Immature natural killer cell (primary cell): Measurements from ENCODE around the gene RAMAC. TPM values are rescaled to one million over a fixed set of nuclear protein-coding genes. Genes with fewer than 3 reads are reported as not detected.

ENCODE experiments used
- DNase-seq, 3 donors: peaks; one replicate each; pipeline ENCODE4 v3.0.0; 2022; ENCODE audit warnings: mixed read lengths in 1 of 3
- H3K27ac Mint-ChIP-seq, 6 donors: one replicate each; pipeline ENCODE4 v1.8.0; 2020; ENCODE audit warnings: mixed read lengths in 6 of 6, mild to moderate bottlenecking in 5 of 6, inconsistent platforms in 4 of 6, moderate library complexity in 3 of 6
- H3K27me3 Mint-ChIP-seq, 3 donors: one replicate each; pipeline ENCODE4 v1.8.0; 2020 to 2021; ENCODE audit warnings: low read depth in 3 of 3, mild to moderate bottlenecking in 3 of 3, mixed read lengths in 3 of 3, moderate library complexity in 3 of 3, inconsistent platforms in 1 of 3
- H3K36me3 Mint-ChIP-seq, 3 donors: one replicate each; pipeline ENCODE4 v1.8.0; 2020; ENCODE audit warnings: mixed read lengths in 3 of 3, inconsistent platforms in 2 of 3, mild to moderate bottlenecking in 2 of 3
- H3K4me1 Mint-ChIP-seq, 2 donors: one replicate each; pipeline ENCODE4 v1.8.0; 2020; ENCODE audit warnings: inconsistent platforms in 2 of 2, mild to moderate bottlenecking in 2 of 2, mixed read lengths in 2 of 2, moderate library complexity in 1 of 2
- H3K4me3 Mint-ChIP-seq, 5 donors: one replicate each; pipeline ENCODE4 v1.8.0; 2020; ENCODE audit warnings: mild to moderate bottlenecking in 5 of 5, mixed read lengths in 5 of 5, inconsistent platforms in 3 of 5, moderate library complexity in 3 of 5
- H3K9me3 Mint-ChIP-seq, 6 donors: one replicate each; pipeline ENCODE4 v1.8.0; 2020; ENCODE audit warnings: mild to moderate bottlenecking in 6 of 6, mixed read lengths in 6 of 6, inconsistent platforms in 4 of 6, moderate library complexity in 3 of 6
- polyA plus RNA-seq, 3 donors: library from polyadenylated mRNA; unstranded; fragments of 300-500 nt; fragmentation: Illumina TruSeq; gene quantifications; one replicate each; pipeline ENCODE4 v1.2.3, GENCODE V29; 2021

RAMAC gene
- polyA plus RNA-seq, 3 donors from 2014 or later: 37.8 to 75.7 (median 52.6) TPM

DNA sequence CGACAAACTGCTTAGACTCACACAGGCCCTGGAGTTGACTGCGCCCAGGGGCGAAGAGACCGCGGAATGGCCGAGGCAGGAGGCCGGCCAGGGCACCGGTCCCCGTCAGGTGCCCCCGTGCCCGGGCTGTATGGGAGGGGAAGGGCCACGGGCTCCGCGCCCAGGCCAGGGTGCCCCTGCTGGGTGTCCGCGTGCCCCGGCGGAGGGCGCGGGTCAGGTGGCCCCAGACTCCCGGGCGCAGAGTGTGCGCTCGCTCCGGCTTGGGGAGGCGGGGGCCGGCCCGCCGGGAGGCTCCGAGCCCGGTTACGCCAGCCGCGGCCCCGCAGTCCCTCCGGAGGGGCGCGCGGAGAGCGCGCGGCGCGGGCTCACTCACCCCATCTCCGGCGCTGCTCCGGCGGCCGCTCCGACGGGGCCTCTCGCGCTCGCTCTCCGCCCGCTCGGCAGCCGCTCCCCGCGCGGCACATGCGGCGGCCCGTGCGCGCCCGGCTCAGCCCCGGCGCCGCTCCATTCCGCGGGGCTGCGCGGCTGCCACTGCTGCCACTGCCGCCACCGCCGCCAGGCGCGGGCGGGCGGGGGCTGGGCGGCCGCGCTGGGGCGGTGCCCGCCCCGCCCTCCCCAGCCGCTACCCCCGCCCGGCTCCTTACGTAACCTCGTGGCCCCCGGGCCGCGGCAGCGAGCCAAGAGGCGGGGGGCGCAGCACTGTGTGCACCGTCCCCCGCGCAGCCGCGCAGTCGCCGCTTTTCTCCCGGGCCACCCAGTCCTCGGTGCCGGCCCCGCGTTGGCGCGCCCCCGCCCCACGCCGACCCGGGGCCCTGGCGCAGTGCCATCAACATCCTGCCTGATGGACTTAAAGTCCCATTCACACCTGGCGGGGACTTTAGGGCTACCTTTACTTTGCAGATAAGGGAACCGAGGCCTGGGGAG, 33.6 kb upstream of the RAMAC start, which contains the start of gene HOMER2:
TSS of gene HOMER2 (minus strand) at position 563 of the 924 bp plus-strand sequence. CDS start at position 378, 185 bp downstream.
- DNase-seq: no peak
- Mint-ChIP-seq H3K4me1 (peaks cover 6 to 7% of the 10 kb centered on the region in 2 donors), H3K36me3 (peaks cover 0 to 4% (median 0%) of the 10 kb centered on the region in 3 donors), H3K27ac (no peak within 1 kb of the TSS), H3K27me3 (peaks cover 5 to 9% (median 6%) of the 10 kb centered on the region in 3 donors), H3K4me3 (peak within 1 kb of the TSS; percentile 46 to 70 (median 69)), H3K9me3 (no peaks in the 10 kb centered on the region)

DNA sequence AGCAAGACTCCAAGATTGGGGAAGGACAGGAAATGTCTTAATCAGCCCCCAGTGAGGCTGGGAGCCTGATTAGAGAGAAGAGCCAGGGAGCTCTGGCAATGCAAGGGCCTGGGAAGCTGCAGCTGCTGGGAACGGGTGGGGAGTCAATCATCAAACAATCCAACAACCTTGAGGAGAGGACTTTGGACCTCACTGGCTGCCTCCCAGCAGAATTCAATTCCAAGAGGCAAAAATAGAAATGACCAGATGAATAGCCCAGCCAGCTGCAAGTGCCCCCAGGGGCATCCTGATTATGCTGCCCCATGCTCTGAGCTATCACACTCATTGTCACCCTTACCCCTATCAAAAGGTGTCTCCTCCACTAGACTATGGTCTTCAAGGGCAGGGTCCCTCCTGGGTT, 27.4 kb upstream of the RAMAC start:
- no peak for DNase-seq
- Mint-ChIP-seq H3K4me3 (no peak overlapping the region), H3K36me3 (peaks cover 0 to 9% (median 3%) of the 10 kb centered on the region in 3 donors), H3K9me3 (no peaks in the 10 kb centered on the region), H3K27ac (no peak overlapping the region), H3K27me3 (peaks cover 0 to 2% (median 1%) of the 10 kb centered on the region in 3 donors), H3K4me1 (no peaks in the 10 kb centered on the region)

DNA sequence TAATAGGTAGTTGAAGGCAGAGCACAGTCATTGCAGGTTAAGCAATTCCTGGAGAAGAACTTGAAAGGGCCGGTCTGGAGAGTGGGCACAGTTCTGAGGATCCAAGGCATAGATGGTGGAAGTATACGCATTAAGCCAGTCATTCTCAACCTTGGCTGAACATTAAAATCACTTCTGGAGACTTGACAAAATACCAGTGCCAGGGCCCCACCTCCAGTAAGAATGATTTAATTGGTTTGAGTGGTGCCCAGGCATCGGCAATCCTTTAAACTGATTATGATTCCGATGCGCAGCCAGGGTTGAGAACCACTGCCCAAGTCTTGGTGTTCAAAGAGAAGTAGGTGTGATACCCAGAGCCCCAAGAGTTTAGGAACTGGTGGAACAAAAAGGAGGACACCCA, 26.6 kb upstream of the RAMAC start:
- peaks cover 0 to 1% (median under 1%) of the 10 kb centered on the region in 3 donors for H3K27me3 Mint-ChIP-seq

DNA sequence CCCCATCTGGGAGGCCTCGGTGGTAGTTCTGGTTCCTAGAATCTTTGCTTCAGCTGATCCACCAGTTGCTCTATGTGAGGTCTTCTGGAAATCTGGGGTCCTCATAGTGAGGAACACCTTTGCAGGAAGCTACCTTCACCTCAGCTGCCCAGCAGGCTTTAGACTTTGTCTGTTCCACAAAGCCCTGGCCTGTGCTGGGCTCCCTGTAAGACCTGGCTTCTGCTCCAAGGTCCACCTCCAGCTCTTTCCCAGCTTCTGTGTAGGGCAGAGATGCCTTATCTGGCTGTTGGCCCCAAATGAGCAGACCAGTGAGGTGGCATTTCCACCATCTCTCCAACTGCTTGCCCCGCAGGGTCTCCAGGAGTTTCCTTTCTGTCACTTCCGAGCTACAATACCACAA, 25.2 kb upstream of the RAMAC start:
- no peak overlapping the region for H3K4me3 Mint-ChIP-seq
- DNase-seq: no peak
- H3K9me3 Mint-ChIP-seq: no peaks in the 10 kb centered on the region

More for the DNA sequence above, 26.6 kb upstream of the RAMAC start:
- peaks cover 0 to 9% (median 3%) of the 10 kb centered on the region in 3 donors for H3K36me3 Mint-ChIP-seq
- no peak overlapping the region for H3K27ac Mint-ChIP-seq
- no peaks in the 10 kb centered on the region for H3K4me1 Mint-ChIP-seq
- no peaks in the 10 kb centered on the region for H3K9me3 Mint-ChIP-seq
- DNase-seq: no peak
- H3K4me3 Mint-ChIP-seq: no peak overlapping the region

DNA sequence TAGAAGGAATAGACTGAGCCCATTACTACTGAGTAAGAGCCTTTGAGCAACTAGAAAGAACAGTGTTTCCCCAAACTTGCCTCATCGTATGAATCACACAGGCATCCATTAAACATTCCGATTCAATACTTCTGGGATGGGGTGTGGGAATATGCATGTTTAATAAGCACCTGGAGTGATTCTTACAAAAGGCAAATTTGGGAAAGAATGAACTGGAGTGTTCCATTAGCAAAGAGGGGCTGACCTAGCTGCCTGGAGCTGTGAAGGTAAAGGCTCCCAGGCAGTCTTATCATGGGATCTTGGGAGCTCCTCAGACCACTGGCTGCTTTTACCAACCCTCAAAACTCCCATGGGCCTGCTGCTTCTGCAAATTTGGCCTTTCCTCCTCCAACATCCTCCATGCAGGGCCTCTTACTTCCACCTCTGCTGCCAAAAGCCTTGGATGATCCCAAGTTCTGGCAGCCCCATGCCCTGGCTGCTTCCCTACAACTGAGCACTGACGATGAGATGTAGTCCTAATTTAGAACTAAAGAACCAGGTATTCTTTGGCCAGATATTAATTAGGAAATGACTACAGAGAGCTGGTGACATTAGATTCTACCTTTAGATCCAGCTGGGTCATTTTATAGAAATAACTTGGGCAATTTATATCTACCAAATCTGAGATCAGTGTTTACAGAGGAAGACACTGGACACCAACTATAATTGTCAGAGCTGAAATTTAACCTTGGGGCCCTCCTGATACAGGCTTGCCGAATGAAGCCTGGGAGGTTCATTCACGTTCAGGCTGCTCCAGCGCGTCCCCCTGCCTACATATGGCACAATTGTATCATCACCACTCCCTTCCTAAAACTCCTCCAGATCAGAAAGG, 22.3 kb upstream of the RAMAC start:
- H3K27ac Mint-ChIP-seq: no peak overlapping the region

More for the DNA sequence above, 25.2 kb upstream of the RAMAC start:
- Mint-ChIP-seq H3K27me3 (peaks cover 0 to 1% (median 0%) of the 10 kb centered on the region in 3 donors), H3K27ac (no peak overlapping the region), H3K36me3 (peaks cover 0 to 9% (median 3%) of the 10 kb centered on the region in 3 donors), H3K4me1 (peaks cover 0 to under 1% of the 10 kb centered on the region in 2 donors)

DNA sequence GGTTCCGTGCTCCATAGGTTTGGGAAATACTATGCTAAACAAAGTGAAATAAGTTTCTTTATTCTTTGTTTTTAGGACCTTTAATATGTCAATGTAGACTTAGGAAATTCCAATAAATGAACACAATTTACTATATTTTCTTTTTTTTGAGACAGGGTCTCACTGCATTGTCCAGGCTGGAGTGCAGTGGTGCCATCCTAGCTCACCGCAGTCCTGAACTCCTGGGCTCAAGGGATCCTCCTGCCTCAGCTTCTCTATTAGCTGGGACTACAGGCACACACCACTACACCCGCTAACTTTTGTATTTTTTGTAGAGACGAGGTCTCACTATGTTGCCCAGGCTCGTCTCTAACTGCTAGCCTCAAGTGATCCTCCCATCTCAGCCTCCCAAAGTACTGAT, 21.1 kb upstream of the RAMAC start:
- peaks cover 12 to 13% of the 10 kb centered on the region in 2 donors for H3K4me1 Mint-ChIP-seq
- no peak overlapping the region for H3K4me3 Mint-ChIP-seq
- peaks cover 0 to 2% (median 0%) of the 10 kb centered on the region in 6 donors for H3K9me3 Mint-ChIP-seq
- H3K27me3 Mint-ChIP-seq: peaks cover 0 to 1% (median 0%) of the 10 kb centered on the region in 3 donors
- H3K36me3 Mint-ChIP-seq: peaks cover 0 to 2% (median 0%) of the 10 kb centered on the region in 3 donors
- H3K27ac Mint-ChIP-seq: no peak overlapping the region
- no peak for DNase-seq

More for the DNA sequence above, 22.3 kb upstream of the RAMAC start:
- Mint-ChIP-seq H3K27me3 (peaks cover 0 to 1% (median 0%) of the 10 kb centered on the region in 3 donors), H3K4me1 (peaks cover 12 to 13% of the 10 kb centered on the region in 2 donors), H3K4me3 (no peak overlapping the region), H3K9me3 (peaks cover 0 to 2% (median 0%) of the 10 kb centered on the region in 6 donors), H3K36me3 (peaks cover 0 to 3% (median 3%) of the 10 kb centered on the region in 3 donors)
- no peak for DNase-seq

DNA sequence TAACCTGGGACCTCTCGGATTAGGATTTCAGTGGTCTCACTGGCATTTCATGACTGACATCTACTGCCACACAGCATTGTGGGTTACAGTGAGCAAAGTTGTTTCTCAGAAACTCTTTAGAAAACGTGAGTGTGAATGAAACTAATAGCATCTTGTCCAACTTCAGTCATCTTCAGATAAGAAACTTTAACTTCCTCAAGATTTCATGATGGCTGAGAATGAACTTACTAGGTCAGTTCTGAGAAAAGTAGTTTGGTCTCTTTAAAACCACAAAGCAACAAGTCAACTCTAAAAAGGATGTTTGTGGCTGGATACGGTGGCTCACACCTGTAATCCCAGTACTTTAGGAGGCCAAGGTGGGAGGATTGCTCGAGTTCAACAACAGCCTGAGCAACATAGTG, 19.3 kb upstream of the RAMAC start:
- DNase-seq: no peak
- H3K9me3 Mint-ChIP-seq: peaks cover 0 to 2% (median 0%) of the 10 kb centered on the region in 6 donors
- peaks cover 12 to 13% of the 10 kb centered on the region in 2 donors for H3K4me1 Mint-ChIP-seq
- peak overlapping the region in 2 of 5 donors; percentile 21 to 28 for H3K4me3 Mint-ChIP-seq
- peak overlapping the region in 4 of 6 donors; percentile 6 to 60 (median 34) for H3K27ac Mint-ChIP-seq
- H3K27me3 Mint-ChIP-seq: no peaks in the 10 kb centered on the region
- no peaks in the 10 kb centered on the region for H3K36me3 Mint-ChIP-seq

DNA sequence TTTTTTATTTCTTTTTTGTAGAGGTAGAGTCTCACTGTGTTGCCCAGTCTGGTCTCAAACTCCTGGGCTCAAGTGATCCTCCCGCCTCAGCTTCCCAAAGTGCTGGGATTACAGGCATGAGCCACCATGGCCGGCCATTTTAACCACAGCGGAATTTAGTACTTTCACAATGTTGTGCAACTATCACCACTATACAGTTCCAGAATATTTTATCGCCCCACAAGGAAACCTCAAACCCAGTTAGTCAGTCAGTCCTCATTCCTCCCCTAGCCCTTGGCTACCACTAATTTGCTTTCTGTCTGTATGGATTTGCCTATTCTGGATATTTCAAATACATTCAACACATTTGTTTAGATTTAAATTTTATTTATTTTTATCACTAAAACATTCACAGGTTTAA, 17.9 kb upstream of the RAMAC start:
- H3K4me3 Mint-ChIP-seq: no peak overlapping the region
- H3K27ac Mint-ChIP-seq: no peak overlapping the region

DNA sequence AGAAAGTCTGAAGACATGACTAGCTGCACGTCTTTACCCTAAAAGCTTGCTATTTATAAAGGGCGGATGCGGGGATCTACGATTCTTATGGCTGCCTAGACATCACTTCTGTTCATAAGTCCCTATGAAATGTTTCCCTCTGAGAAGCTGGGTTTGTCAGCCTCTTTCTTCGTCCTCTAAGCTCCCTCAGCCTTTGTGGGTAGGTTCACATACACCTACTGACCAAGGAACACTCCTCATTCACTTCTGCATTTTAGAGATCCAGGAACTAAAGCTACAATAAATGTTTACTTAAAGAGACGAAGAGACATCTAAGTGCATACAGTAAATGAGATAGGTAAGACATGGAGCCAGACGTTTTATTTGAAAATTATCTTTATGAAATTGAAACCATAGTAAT, 16.7 kb upstream of the RAMAC start:
- H3K36me3 Mint-ChIP-seq: no peaks in the 10 kb centered on the region
- DNase-seq: no peak
- H3K27ac Mint-ChIP-seq: no peak overlapping the region
- peaks cover 12 to 13% of the 10 kb centered on the region in 2 donors for H3K4me1 Mint-ChIP-seq
- peaks cover 0 to 2% (median 0%) of the 10 kb centered on the region in 6 donors for H3K9me3 Mint-ChIP-seq
- no peak overlapping the region for H3K4me3 Mint-ChIP-seq
- no peaks in the 10 kb centered on the region for H3K27me3 Mint-ChIP-seq

More for the DNA sequence above, 17.9 kb upstream of the RAMAC start:
- no peak for DNase-seq
- H3K36me3 Mint-ChIP-seq: no peaks in the 10 kb centered on the region
- H3K9me3 Mint-ChIP-seq: peaks cover 0 to 2% (median 0%) of the 10 kb centered on the region in 6 donors
- H3K4me1 Mint-ChIP-seq: peaks cover 12 to 13% of the 10 kb centered on the region in 2 donors
- H3K27me3 Mint-ChIP-seq: no peaks in the 10 kb centered on the region

DNA sequence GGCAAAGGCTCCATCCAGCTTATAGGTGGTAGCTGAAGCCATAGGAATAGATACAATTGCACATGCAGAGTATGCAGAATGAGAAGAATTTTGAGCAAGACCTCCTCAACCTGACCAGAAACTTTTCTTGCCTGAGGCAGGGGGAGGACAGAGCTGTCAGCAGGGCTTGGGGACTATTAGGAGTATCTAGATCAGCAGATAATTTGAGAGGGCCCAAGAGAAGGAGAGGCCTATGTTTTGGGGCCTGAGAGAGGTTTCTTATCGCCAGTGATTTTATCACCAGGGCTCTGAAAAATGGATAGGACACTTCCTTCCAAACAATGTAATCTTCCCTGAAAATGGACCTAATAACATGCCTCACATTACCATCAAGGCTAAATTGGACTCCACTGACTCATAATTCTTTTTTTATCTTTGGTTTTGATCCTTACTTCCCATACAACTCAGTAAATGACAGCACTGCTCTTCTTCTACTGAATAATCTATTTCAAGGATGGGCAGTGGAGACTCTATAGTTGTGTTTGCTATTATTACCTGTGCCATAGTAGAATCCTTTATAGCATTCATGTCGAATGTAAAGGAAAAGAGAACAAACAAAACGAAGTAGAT, 15.8 kb upstream of the RAMAC start:
- Mint-ChIP-seq H3K4me3 (no peak overlapping the region), H3K36me3 (no peaks in the 10 kb centered on the region), H3K4me1 (peaks cover 12 to 13% of the 10 kb centered on the region in 2 donors), H3K27me3 (no peaks in the 10 kb centered on the region), H3K9me3 (peaks cover 0 to 2% (median 0%) of the 10 kb centered on the region in 6 donors), H3K27ac (no peak overlapping the region)
- DNase-seq: no peak

DNA sequence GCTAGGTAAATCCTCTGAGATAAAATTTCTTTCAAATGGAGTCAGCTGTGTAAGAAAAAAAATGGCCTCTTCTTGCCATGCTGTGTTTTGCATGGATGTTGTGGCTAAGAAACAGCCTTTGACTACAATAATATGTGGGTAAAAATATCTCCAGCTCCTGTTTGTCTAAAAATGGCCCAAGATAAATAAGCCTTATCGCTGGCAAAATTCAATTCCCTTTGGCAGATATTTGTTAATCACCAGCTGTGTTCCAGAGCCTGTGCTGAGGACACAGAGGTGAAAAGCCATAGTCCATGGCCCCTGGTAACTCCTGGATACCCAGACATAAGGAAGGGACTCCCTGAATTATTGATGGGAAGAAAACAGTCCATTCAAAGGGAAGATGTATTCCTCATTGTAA, 15.3 kb upstream of the RAMAC start:
- Mint-ChIP-seq H3K27me3 (no peaks in the 10 kb centered on the region), H3K9me3 (peaks cover 0 to 2% (median 0%) of the 10 kb centered on the region in 6 donors), H3K4me3 (no peak overlapping the region), H3K4me1 (peaks cover 12 to 14% of the 10 kb centered on the region in 2 donors), H3K27ac (no peak overlapping the region), H3K36me3 (no peaks in the 10 kb centered on the region)
- no peak for DNase-seq

DNA sequence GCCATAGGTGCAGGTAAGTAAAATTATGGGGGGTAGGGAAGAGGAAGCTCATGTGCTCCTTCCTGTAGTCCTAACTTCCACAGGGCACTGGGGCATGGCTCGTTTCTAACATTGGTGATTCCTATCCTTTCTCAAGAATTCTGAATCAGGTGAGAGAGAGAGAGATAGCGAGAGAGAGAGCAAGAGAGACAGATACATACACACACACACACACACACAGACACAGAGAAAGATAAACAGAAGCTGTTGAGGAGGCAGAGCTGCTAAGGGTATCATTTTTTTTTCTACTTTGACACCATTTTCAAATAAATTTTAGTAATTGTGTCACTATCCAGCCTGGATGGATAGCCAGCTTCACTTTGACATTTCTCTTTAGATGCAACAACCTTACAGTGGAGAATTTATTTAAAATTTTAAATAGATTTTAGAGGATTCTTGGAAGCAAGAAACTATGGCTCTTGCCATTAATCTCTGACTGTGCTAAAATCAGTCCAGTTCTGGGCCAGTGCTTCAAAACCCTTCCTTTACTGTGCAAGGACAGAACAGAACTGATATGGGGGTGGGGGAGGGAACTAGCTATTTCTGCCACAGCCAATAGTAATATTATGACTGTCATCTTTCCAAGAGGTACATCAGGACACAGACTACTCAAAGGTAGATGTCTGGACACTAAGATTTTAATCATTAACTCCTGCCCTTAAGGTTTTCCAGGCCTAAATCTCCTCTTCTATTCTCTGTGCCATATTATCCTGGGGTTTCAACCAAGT, 14.6 kb upstream of the RAMAC start:
- no peaks in the 10 kb centered on the region for H3K27me3 Mint-ChIP-seq
- H3K36me3 Mint-ChIP-seq: no peaks in the 10 kb centered on the region
- H3K27ac Mint-ChIP-seq: no peak overlapping the region
- H3K4me1 Mint-ChIP-seq: peaks cover 5 to 8% of the 10 kb centered on the region in 2 donors
- DNase-seq: no peak
- no peak overlapping the region for H3K4me3 Mint-ChIP-seq
- peaks cover 0 to 2% (median 0%) of the 10 kb centered on the region in 6 donors for H3K9me3 Mint-ChIP-seq
